GM21447 (cell line): ENCODE data around the gene CRAT.

ENCODE experiments used
- ATAC-seq: cut with Tn5 transposase; IDR thresholded peaks from one replicate; pipeline ENCODE4 v1.9.1; 2021; ENCODE audit not compliant: unreplicated experiment

CRAT gene

DNA sequence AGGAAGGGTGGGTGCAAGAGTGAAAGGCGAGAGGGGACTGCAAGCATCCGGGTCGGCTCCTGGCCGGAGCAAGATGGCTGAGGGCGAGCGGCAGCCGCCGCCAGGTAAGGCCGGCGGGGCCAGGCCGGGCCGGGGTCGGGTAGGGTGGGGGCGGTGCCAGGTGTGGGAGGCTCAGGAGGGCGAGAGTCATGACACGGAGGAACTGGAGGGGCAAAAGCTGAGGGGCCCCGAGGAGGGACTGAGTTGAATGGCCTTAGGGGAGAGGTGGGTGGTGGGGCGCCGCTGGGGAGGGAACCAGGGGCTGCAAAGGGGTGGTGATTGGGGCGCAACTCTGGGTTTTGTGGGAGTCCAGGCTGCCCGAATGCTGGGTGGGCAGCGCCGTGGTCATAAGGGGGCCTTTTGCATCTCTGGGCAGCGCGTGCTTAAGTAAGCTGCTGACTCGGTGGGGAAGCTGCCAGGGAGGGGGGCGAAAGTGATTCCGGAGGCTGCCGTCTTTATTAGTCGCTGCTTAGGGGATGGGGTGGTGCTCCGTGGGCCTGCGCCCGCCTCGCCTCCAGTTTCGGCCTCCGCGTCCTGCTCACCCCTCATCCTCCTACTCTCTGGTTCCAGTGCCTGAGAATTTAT is 1.0 kb upstream of the CRAT start:
- no peak for ATAC-seq

DNA sequence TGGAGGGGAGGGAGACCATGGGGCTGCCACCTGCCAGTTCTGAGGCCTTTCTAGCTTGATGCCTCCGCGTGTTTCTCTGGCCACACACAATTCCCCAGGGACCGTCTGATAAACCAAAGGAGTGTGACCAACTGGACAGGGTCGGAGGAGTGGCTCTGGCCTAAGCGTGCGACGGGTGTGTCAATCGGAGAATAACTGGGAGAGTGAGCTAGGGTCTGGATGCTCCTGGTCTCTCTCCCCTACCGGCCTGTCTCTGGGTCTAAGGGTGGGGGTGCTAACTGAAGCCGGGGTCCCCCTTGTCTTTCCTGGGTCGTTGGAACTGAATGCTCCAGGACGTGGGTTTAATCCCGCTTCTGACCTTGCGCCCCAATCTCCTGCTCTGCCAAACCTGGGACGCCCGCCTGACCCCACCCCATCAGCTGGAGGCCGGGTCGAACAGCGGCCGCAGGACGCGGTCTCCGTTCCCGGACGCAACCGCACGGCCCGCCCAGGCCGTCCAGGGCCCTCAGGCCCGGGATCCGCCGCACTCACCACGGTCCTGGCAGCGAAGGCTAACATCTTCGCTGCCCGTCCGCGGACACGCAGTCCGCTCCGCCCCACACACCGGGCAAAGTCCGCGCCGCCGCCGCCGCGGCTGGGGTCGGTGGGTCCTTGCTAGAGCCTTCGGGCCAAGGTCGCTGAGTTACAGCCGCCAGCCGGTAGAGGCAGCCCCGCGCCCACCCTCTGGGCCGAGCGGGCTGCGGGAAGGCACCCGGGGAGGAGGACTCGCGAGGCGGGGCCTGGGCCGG is 447 bp downstream of the CRAT start:
- ATAC-seq = no peak

DNA sequence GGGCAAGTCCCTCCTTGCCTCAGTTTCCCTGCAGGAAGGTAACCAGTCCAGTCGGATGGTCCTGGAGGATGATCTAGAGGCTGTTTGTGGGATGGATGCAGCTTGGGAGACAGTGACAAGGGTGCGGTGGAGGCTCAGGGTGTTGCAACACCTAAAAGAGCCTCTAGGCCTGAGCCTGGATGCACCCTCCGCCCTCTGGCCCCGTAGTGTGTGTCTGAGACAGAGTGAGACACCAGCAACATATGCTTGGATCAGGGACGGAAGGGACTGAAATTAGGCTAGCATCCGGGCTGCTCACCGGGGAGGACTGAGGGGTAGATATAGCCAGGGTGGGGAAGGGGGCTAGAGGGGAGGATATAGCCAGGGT is 1.1 kb downstream of the CRAT start:
- no peak for ATAC-seq

DNA sequence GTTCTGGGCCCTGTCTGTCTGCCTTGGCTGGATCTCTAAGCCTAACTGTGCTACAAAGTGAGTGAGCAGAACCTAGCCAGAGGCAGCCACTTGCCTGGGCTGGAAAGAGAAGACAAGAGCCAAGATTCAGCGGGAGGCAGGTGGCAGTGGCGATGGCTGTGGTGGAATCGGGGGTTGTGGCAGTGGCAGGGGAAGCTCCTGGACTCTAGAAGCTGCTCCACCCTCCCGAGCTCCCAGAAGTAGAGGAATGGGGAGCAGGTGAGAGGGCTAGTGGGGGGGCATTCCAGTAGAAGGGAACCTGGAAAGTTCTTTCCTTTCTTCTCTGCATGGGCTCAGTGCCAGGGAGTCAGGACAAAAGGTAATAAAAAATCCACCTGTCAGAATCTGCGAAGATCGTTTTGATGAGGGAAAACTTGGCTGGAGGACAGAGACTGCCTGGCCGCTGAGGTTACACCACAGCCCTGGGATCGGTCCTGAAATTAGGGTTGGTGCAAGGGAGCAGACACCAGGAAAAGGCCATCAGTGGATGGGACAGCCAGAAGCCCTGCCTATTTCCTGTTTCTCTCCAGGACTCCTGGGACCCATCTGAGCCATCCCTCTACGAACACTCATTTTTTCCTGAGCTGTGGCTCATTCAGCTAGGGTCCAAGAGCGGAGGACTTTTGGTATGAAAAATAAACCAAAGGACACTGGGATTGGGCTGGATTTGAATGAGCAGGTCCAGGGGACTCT is 1.6 kb downstream of the CRAT start:
- no peak for ATAC-seq

DNA sequence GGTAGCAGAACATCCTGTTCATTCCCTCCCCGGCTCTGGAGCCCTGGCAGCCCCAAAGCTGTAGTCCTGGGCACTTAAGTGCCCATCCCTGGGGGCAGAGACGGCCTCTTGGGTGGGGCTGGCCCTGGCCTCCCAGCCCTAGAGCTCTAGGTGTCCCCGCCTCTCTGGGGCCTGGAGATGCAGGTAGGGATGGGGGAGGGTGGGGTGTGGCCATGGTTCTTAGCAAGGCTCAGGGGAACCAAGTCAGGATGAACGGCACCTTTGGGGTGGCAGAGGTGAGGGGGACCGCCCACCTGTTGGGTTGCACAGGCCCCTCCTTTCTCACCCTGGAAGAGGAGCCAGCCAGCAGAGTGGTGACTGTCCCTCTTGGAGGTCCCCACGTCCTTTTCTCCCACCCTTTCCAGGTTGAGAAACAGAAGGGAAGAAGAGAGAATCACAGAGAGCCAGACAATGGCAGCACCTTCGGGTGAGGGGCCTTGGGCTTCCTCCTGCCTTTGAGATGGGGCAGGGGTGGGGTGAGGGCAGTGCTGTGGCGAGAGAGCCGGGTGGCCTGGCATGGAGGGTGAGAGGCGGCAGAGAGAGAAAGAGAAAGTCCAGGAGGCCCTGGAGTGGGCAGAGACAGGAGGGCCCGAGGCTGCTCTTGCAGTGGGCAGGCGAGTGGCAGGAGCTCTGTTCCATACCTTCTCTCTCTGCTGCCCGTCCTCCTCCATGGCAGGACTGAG is 2.3 kb downstream of the CRAT start:
- no peak for ATAC-seq

DNA sequence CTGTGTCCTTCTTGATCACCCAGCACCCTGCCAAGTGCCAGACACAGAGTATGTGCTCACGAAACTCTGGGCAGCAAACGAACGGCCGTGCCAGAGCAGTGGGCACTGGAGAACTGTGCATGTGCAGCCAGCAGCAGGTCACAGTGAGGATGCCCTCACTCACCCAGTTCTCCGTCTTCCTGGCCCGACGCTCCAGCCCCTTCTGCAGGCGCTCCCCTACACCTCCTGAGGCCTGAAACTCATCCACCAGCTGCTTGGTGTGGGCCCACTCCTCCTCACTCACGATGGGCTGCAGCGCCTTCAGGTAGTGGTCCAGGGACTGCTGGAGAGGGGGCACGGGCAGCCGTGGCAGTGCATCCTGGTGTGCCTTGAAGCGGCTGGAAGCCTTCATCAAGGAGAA is 2.9 kb downstream of the CRAT start:
- ATAC-seq = no peak

DNA sequence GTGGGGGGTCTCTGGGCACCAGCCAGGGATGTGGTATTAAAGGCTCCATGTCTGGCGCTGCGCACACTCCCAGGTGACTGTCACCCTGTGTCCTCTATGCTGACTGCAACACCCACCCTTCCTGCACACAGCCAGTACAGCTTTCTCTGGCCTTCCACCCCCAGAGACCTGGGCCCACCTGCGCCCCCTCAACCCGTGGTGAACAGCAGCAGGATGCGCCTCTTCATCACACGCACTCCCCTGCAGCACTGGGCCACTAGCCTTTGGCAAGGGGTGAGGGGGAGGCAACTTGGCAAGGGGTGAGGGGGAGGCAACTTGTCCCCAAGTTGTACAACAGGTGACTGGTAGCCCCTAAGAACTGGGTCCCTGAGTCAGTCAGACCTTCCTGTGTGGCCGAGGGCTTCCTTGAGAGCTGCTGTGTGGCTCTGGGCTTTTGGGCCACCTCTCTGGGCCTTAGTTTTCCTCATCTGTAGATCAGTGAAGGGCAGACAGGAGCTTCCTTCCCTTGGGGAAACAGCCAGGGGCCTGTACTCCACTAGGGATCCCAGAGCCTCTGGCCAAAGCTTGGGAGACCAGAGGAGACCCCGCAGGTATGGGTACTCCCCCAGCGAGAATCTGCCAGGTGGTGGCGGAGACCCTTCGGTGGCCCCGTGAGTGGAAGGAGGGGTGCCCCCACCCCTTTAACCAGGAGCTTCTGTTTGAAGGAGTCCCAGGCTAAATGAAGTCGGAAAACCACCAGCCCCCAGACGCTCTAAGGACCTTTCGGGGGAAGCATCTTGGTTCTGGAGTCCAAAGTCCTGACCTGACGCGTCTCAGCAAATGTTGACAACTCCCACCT is 4.5 kb downstream of the CRAT start:
- ATAC-seq = no peak

DNA sequence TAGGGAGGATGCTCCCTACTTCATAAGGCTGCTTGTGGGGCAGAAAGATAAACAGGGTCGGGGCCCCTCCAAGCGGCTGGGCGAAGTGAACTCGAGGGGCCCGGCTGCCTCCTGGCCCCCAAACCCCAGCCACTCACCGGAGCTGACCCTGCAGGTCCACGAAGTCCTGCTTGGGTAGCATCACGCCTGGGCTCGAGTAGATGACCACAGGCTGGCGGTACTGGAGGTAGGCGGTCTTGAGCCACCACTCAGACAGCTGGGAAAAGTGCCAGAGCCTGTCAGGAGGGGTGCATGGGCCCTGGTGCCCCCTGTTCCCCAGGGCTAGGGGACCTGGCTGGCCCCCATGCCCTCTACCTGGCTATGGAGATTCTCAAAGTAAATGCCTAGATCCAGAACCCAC is 6.5 kb downstream of the CRAT start:
- no peak for ATAC-seq

DNA sequence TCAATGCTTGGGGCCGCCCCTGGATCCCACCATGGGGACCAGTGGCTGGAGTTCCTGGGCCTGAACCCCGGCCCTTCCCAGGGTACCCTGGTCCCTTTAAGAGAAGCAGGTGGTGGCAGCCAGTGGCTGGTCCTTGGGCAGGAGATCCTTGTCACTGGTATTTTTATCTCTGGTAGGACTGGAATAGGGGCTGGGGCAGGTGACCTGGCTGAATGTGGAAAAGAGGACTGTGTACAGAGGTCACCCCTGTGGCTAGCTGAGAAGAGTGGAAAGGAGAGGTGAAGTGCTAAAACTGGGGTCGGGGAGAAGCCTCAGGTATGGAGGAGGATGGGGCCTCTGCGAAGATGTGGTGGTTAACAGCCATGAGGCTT is 7.0 kb downstream of the CRAT start:
- ATAC-seq = no peak

DNA sequence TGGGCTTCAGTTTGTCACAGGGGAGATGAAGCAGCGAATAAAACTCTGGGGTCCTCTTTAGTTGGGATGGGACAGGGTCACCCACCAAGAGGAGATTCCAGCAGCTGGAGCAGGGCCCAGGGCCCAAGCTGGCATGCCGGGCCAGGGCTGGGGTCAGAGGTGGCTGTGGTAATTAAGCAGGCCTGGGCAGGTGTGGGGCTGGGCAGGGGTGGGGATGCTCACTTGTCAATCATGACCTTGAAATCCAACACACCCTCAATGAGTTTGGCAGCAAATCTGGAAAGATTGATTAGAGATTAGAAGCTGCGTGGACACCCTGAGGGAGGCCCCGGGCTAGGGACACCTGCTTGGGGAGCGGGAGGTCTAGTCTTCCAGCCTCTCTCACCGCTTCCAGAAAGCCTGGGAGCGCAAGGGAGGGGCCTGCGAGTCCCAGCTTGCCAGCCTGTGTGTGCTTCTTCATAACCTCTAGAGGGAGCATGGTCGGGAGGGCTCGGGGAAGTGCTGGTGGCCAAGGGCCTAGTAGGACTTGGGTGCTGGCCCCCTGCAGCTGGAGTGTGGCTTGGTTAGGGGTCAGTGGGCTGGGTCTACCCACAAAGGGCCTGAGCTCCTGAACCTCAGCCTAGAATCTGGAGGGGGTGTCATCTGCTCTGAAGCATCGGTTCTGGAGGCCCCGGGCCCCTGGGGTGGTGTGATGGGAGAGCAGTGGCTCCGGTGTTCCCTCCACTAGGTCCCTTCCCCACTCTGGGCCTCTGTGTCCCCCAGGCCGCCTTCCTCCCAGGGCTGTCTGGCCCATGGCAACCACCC is 7.6 kb downstream of the CRAT start:
- no peak for ATAC-seq

DNA sequence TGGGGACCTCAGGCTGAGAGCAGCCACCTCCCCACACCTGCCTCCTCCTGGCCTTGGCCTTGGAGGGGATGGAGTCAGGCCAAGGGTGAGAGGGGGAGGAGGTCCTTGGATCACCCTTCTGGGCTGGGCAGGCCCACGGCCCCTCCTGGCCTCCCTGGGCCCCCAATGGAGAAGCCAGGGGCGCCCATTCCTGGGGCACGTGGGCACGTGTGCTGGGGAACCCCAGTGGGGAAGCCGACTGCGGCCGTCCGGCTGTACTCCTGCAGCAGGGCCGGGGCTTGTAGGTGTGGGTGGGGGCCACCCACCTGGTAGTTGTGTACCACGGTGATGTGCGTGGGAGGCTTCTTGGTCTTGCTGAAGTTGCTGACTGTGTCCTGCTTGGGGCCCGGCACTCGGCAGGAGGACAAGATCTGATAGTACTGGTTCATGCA is 8.5 kb downstream of the CRAT start:
- ATAC-seq = no peak

DNA sequence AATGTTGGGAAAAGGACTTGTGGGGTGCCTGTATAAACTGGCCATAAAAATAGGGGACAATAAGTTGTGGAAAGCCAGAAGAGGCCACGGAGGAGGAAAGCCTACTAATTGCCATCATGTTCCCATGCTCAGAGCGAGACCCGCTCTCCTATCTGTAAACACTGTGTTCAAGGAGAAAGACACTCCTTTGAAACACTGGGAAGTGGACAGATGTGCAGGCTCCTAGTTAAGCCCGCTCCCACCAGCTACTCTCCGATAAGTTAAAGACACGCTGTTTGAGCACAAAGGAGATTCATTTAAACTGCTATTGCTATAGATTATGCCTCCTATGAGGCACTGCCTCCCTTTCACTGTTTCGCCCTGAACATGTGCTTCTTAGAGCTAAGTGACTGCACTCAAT is 9.3 kb downstream of the CRAT start:
- ATAC-seq = no peak

DNA sequence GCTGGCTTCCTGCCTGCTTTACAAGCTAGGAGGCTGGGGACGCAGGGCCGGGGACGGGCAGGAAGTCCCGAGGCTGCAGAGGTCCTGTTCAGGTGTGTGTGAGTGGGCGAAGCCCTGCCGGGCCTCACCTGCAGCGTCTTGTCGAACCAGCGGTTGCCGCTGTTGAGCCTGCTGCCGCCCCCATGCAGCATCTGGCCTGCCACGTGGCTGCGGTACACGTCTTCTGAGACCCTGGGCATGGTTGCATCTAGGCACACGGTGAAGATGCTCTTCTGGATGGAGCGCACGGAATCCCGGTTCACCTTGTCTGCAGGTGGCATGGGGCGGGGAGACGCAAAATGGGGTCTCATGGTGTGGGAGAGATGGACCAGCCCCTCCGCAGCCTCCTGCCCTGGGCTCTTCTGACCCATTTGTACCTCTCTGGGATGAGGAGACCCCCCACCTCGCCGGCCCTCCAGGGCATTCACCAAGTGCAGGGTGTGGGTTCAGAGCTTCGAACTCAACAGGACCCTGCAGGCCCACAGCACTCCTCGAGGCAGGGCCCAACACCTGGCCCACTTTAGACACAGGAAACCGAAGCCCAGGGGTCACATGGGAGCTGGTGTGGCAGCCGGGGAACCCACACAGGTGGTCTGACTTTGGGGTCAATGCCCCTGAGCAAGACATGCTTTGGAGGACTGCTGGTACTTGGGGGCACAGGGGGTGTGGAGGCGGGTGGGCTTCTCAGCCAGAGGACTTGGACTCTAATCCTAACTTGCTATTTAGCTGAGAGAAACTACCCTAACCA is 10.0 kb downstream of the CRAT start:
- no peak for ATAC-seq

DNA sequence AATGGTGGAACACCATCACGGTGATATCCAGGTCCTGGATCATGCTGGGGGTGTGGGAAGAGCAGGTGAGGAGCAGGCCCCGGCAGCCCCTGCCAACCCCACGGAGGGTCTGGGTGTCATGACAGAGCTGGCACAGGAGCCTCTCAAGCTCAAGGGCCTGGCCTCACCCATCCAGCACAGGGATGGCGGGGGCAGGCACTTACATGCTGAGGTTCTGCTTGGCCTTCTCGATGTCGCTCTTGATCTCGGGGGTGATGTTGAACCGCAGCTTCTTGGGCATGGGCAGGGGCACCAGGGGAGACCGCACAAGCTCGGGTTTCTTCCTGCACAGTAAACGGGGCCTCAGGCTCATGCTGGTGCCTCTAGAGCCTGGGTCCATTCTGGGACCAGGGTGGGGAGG is 12.3 kb downstream of the CRAT start:
- no peak for ATAC-seq

DNA sequence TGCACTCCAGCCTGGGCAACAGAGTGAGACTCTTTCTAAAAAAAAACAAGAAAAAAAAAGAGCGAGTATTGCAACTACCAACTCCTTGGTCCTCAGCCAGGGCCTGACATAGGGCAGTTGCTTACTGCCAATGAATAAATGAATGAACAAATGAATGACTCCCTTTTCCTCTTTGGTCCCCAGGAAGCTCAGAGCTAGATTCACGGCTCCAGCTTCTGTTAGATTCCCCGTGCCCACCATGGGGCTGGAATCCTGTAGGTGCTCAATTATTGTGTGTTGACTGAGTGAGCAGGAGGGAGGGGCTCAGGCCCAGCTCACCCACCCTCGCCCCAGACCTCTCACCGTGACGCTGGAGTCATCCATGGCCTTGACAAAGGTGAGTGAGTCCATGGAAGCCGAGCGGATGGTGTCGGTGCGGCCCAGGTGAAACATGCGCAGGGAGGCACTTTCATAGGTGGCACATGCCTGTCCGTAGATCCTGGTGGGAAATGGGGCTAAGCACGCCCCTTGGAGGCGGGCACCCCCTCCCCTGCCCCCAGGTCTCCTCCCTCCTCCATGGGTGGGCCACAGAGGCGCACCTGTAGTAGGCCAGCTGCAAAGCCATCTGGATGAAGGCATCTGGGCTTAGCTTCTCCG is 12.8 kb downstream of the CRAT start:
- no peak for ATAC-seq

DNA sequence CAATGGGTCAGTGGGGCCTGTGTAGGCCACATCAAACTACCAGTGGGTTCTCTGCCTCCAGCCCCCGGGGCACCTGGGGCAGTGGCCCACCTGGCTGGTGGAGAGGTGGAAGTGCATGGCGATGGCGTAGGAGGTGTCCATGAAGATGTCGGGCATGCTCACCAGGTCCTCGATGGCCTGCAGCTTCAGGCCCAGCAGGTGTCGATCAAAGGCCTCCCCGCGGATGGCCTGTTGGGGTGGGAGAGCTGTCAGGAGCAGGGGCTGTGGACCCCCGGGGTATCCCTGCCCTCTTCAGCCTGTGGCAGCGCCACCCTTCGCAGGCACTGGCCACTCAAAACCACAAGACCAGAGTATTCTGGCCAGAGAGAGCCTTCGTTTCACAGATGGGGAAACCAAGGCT is 14.7 kb downstream of the CRAT start:
- ATAC-seq = no peak

DNA sequence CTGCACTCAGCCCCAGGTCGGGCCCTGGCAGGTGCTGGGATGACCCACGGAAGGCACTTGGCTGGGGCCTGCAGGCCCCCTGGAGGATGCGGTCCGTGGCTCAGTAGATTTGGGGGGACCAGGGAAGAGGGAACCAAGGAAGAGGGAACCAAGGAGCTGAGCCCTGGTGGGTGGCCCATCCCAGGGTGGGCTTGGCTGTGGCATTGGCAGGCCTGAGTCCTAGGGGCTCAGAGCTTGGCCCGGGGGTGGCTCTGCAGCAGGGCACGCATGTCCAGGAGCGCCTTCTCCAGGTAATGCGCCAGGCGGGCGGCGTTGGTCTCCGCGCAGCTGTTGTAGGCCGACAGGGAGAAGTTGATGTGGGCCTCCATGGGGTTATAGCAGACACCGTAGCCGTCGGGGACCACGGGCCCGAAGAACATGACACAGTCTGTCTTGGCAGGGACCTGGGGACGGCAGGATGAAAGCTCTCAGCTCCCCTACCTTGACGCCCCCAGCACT is 15.4 kb downstream of the CRAT start:
- no peak for ATAC-seq

DNA sequence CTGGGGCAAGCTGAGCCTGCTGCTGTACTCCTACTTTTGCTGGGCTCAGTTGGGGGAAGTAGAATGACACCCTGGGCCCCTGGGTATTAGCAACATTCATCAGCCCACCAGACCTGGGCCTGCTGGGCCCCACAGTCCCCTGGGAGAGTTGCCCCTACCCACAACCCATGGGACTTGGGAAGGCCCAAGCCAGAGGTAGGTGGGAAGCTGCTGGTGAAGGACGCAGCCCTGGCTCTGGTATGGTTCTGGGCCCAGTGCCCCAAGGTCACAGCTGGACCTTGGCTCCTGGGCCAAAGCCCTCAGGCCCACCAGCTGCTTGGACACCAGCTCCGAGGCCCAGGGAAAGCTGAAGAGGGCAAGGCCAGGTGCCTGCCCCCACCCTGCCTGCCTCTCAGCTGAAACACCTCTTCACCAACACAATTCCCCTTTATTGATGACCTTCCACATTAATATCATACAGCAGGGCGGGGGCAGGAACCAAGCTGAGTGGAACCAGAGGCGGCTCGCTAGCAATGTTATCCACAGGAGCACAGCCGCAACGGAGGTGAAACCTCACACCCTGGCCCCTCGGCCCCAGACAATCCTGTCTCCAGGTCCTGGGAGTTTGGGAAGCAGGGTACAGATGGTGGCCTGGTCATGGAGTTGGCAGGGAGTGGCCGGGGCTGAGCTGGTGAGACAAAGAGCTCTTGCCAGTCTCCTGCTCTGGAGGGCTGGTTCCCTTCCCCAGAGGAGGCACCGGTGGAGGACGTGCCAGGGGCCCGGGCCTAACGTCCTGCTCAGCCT is 16.0 kb downstream of the CRAT start:
- no peak for ATAC-seq
